ENCODE data around the gene TRRAP. TPM values are rescaled to one million over a fixed set of nuclear protein-coding genes. Genes with fewer than 3 reads are reported as not detected.

Gene TRRAP
- total RNA-seq = 33.9 and 37.9 TPM in 2 replicates

DNA sequence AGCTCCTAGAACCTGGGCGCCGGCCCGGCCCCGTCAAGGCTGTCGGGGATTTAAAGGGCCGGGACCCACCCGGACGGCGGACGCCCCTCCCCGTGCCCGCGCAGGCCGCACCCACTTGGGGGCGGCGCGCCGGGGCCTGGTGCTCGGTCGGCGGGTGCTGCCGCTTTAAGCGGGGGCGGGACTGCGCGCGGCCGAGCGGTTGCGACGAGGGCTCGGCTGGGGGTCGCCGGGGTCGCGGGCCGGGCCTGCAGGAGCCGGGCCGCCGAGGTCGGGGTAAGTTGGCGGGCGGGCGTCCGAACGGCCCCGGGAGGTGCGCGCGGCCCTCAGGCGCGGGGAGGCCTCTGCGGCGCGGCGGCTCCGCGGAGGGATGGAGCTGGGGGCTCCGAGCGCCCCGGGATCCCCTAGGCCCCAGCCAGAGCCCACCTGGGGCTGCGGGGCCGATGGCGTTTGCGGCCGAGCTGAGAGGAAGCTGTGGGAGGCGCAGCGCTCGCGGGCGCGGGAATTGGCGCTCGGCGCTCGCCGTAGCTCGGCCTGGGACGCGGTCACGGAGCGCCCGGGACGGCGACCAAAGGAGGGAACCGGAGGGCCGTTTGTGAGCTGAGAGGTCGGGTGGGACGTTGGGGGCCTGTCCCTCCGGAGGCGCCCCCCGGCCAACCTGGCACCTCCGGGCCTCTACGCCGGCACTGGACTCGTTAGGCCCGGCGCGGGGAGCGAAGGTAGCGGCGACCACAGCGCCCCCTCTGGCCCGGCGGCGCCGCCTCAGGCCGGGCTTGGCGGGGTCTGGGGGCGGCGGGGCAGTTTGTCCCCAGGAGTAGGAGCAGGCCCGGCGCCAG lies at the start of gene TRRAP:
Gene TRRAP, plus strand, starts transcription at position 168 of the 833 bp plus-strand sequence. CDS start 2,619 bp downstream, outside the sequence.

DNA sequence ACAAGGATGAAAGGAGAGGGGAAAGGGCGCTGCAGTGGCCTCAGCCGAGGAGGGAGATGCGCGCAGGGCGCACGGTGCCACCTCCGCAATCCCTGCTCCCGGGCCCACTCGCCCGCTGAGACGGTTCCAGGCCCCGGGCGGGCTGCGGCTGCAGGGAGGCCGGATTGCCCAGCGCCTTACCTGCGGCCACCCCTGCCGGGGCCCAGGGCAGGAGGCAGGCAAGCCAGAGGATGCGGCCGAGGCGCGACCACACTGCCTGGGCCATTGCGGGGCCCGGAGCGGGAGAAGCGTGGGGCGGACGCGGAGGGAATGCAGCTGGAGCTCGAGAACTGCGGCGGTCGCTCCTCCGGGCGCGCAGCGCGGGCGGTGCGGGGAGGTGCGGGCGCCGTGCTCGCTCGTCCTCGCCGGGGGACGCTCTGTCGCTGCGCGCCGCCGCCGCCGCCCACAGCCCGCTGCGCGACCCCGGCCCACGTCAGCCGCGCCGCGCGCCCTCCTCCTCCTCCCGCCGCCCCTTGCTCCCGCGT lies 8.7 kb upstream of the TRRAP start, which contains the start of gene TMEM130:
Gene TMEM130, minus strand, starts transcription at position 418 of the 524 bp plus-strand sequence. Its CDS starts 153 bp downstream, at position 265.

Other genes with a start within 250 kb of the TRRAP start
- gene TMEM130, start 8.5 kb upstream of the TRRAP start, total RNA-seq = 0.36 and 1.0 TPM in 2 replicates

All from smooth muscle cell of the pulmonary artery (primary cell).